Mononuclear cell (primary cell): ENCODE measurements around the gene CMTR1. TPM values are rescaled to one million over a fixed set of nuclear protein-coding genes. Genes with fewer than 3 reads are reported as not detected.
A peak's percentile ranks its signal among the peaks of the same experiment; 100 is the strongest.
"Not testable (repeated sequence)": the region's sequence is repeated elsewhere in the genome, so short reads cannot be mapped to it uniquely, and the experiment has no call there.

Experiments used
- H3K27me3 ChIP-seq: 2 replicates; pipeline ENCODE4 v1.6.0; 2011; ENCODE audit warnings: low read length, control low read depth; ENCODE audit not compliant: insufficient read depth
- H3K4me1 ChIP-seq: 2 replicates; pipeline ENCODE4 v1.5.1; 2011; ENCODE audit warnings: mild to moderate bottlenecking, low read length, control low read depth; ENCODE audit not compliant: insufficient read depth
- H3K4me3 ChIP-seq: 2 replicates; pipeline ENCODE4 v1.5.1; 2011; ENCODE audit warnings: mild to moderate bottlenecking, low read length, moderate library complexity
- H3K9me3 ChIP-seq: 2 replicates; pipeline ENCODE4 v1.5.1; 2011; ENCODE audit warnings: low read depth, mild to moderate bottlenecking, control low read depth, low read length
- total RNA-seq: library from RNA; depleted of rRNA; stranded (reverse); fragments of >200 nt; gene quantifications from one replicate; pipeline ENCODE4 v1.2.3, GENCODE V29; 2012

Gene CMTR1
- total RNA-seq, 1 donor = 40.9 TPM

GRCh38 chr6:37490536-37491170, 57.6 kb downstream of the CMTR1 start:
- peaks cover 20% of the 10 kb centered on the region for H3K4me1 ChIP-seq

GRCh38 chr6:37491171-37491829, 58.3 kb downstream of the CMTR1 start:
- Histone ChIP-seq H3K9me3 (no peaks in the 10 kb centered on the region), H3K27me3 (no peaks in the 10 kb centered on the region), H3K4me1 (peaks cover 20% of the 10 kb centered on the region), H3K4me3 (no peak overlapping the region)

More at GRCh38 chr6:37490536-37491170, 57.6 kb downstream of the CMTR1 start:
- H3K9me3 ChIP-seq = no peaks in the 10 kb centered on the region
- no peaks in the 10 kb centered on the region for H3K27me3 ChIP-seq
- no peak overlapping the region for H3K4me3 ChIP-seq

GRCh38 chr6:37491830-37492208, 58.8 kb downstream of the CMTR1 start:
- Histone ChIP-seq H3K4me1 (peaks cover 23% of the 10 kb centered on the region), H3K4me3 (no peak overlapping the region), H3K9me3 (no peaks in the 10 kb centered on the region), H3K27me3 (no peaks in the 10 kb centered on the region)

DNA sequence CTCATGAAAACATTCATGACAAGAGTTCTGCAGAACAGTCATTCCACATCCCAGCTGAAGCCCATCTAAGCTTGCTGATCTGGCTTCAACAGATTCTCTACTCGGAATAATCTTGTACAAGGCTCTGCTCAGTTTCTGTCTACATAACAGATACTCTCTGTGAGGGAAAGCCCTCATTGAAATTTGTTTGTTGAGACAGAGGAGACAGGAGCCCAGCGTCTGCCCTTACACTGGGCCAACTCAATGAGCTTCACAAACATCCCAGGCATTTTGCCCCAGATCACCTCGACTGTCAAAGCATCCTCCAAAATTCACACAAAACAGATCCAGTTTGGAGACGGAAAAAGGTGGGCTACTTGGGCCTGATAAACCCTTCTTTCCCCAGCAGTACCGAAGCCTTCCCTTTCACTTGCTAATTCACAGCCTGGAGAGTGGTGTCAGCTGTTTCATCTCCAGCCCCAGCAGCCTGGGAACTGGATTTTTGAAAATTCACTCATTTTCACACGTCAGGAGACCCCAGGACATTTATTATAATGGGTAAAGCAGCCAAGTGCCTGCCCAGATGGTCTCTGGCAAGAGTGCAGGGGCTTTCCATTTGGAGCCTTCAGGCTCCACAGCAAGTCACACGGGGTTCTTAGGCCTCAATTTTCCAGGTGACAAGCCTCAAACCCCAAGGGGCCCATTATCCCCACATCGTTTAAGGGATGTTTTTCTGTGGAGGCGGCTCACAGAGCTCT, 59.4 kb downstream of the CMTR1 start:
- Histone ChIP-seq H3K9me3 (no peaks in the 10 kb centered on the region), H3K27me3 (no peaks in the 10 kb centered on the region), H3K4me1 (peaks cover 23% of the 10 kb centered on the region), H3K4me3 (no peak overlapping the region)

DNA sequence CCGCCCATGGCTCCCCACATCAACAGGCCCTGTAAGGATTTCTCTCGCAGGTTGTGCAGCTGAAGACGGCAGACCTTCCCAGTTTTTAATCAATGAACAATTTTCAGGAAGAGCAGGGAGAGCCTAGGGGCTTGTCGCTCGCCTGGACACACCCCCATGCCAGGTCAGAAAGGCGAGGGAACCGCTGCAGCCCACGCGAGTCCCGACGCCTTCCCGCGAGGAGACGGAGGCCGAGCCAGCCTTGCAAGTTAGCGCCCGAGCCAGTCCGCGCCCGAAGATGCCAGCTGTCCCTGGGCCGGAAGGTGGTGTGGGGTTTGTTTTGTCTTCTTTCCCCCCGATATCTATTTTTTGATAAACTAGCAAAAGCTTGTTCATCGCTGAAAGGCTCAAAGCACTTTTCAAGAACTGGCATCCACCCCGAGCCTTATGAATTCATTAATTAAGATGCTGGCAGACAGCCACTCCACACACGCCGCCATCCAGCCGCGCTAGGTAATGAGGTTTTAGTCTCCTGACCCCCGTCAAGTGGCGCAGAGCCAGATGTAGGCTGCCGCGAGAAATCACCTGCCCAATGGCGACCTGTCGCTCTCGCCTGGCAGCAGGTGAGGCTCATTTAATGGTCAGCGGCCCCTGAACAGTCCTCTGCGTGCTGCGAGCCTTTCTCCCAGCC, 60.1 kb downstream of the CMTR1 start:
- H3K4me1 ChIP-seq = peaks cover 23% of the 10 kb centered on the region
- no peaks in the 10 kb centered on the region for H3K9me3 ChIP-seq
- no peaks in the 10 kb centered on the region for H3K27me3 ChIP-seq
- H3K4me3 ChIP-seq = no peak overlapping the region

DNA sequence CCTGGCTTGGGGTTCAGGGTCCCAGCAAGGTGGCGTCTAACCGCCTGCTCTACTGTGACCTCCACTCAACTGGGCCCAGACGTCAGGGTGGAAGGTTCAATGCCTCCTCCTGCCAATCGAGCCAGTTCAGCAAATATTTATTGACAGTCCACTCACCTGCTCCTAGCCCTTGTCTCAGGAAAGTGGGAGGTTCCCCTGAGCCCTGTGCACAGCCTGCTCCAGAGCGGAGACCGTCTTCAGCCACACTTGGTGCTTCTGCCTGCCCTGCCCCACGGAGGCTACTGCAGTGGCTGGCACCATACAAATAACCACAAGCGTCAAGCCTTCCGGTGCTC, 60.6 kb downstream of the CMTR1 start:
- Histone ChIP-seq H3K9me3 (no peaks in the 10 kb centered on the region), H3K27me3 (no peaks in the 10 kb centered on the region), H3K4me1 (peaks cover 24% of the 10 kb centered on the region), H3K4me3 (no peak overlapping the region)

- H3K9me3 ChIP-seq = no peaks in the 10 kb centered on the region
- H3K4me1 ChIP-seq = peaks cover 31% of the 10 kb centered on the region
- no peak overlapping the region for H3K4me3 ChIP-seq
- H3K27me3 ChIP-seq = no peaks in the 10 kb centered on the region
These were observed 62.4 kb downstream of the CMTR1 start for GRCh38 chr6:37495244-37495934.

GRCh38 chr6:37496951-37497885, 64.2 kb downstream of the CMTR1 start:
- H3K9me3 ChIP-seq = no peaks in the 10 kb centered on the region
- H3K4me1 ChIP-seq = peaks cover 35% of the 10 kb centered on the region
- H3K4me3 ChIP-seq = no peak overlapping the region
- no peaks in the 10 kb centered on the region for H3K27me3 ChIP-seq

DNA sequence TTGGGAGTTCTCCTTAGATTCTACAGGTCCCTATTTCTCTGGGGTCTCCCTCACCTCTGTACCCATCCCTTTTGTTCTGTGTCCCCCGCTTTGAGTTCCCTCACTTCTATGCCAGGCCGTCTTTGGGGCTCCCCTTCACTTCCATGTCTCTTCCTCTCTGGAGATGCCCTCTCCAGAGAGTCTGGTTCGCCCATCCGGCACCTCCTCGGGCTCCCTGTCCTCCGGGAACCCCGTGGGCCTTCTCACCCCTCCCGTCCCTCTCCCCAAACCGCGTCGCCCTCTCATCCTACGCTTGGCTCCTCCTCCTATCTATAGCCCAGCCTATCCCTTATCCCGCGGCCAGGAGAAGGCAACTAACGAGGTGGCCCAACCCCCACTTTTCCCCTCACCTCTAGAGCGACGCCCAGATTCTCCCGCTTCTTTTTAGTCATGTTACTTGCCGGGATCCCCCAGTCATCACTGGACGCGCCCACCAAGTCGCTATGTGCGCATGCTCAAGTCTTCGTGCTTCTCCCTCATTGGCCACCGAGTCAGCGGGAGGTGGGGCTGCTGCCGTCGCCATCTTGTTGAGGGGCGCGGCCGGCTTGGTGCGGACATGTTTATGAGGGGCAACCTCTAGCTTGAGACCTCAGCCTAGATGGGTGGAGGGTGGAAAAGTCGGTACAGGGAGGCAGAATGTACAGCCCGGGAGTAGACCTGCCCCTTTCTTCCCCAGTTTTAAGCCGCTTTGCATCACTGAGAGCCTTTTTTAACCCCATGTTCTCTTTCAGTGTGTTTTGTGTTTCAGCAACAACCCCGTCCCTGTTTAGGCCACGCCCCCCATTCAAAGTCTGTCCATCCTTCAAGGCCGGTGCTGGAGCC, 66.6 kb downstream of the CMTR1 start, which contains the start of gene CCDC167:
TSS of gene CCDC167 (minus strand) at position 461 of the 861 bp plus-strand sequence. CDS start at position 431, 30 bp downstream.
- Histone ChIP-seq H3K27me3 (no peaks in the 10 kb centered on the region), H3K4me1 (peaks cover 60% of the 10 kb centered on the region), H3K4me3 (peak within 1 kb of the TSS; percentile 64), H3K9me3 (no peaks in the 10 kb centered on the region)

- Histone ChIP-seq H3K4me3 (no peak overlapping the region), H3K27me3 (no peaks in the 10 kb centered on the region), H3K4me1 (peaks cover 61% of the 10 kb centered on the region), H3K9me3 (no peaks in the 10 kb centered on the region)
These were observed 67.2 kb downstream of the CMTR1 start for GRCh38 chr6:37500294-37500608.

DNA sequence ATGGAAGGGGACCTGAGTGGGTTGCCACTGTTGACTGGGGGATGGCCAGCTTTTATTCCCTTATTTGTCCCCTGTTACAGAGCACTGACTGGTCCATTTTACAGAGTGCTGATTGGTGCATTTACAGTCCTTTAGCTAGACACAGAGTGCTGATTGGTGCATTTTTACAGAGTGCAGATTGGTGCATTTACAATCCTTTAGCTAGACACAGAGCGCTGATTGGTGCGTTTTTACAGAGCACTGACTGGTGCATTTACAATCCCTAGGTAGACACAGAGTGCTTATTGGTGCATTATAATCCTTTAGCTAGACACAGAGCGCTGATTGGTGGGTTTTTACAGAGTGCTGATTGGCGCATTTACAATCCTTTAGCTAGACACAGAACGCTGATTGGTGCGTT, 67.9 kb downstream of the CMTR1 start:
- H3K4me1 ChIP-seq = peaks cover 66% of the 10 kb centered on the region
- not testable (repeated sequence) for H3K9me3 ChIP-seq, H3K27me3 ChIP-seq, H3K4me3 ChIP-seq

- no peak overlapping the region for H3K4me3 ChIP-seq
- no peaks in the 10 kb centered on the region for H3K9me3 ChIP-seq
- peaks cover 63% of the 10 kb centered on the region for H3K4me1 ChIP-seq
- H3K27me3 ChIP-seq = no peaks in the 10 kb centered on the region
These were observed 68.8 kb downstream of the CMTR1 start for GRCh38 chr6:37501632-37502491.
